HG03066 (cell line): Measurements from ENCODE around the gene SYT12.

ENCODE experiments used
- ATAC-seq: cut with Tn5 transposase; IDR thresholded peaks from one replicate; pipeline ENCODE4 v1.9.1; 2021; ENCODE audit warnings: low read depth; ENCODE audit not compliant: unreplicated experiment

SYT12 gene

GRCh38 chr11:67090717-67091116, 67.8 kb downstream of the SYT12 start:
- no peak for ATAC-seq

- no peak for ATAC-seq
Observed at GRCh38 chr11:67095214-67095507, 72.2 kb downstream of the SYT12 start.

GRCh38 chr11:67098799-67099429, 76.0 kb downstream of the SYT12 start:
- no peak for ATAC-seq

GRCh38 chr11:67099831-67100324, 76.9 kb downstream of the SYT12 start:
- ATAC-seq, result no peak
